ENCODE results near the gene DSCAML1.

Gene DSCAML1

DNA sequence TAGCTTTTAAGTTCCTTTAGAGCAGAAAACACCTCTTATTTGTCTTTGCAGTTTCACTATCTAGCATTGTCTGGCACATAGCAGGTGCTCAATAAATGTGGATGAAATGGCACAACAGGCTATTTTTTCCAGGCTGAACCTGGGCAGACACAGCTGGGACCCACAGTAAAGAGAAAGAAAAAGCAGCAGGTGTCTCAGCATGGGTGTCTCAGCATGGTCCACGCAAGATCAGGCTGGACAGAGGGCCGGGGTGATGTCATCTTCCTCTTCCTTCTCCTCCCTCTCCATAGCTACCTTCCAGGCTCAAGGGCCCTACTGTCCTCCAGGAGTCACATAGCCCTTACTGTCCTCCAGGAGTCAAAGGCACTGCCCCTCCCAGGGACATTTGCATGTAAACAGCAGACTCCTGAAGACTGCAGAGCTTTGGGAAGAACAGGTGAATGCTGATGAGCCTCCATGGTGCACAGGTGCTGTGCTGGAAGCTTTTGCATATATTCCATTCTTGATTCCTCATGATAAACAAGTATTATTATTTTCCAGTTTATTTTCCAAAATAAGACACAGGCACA lies 65.2 kb downstream of the DSCAML1 start:
- DNase-seq (ENCODE audit: extremely low read depth in 1 of 2, low read depth in 1 of 2) = no peak

GRCh38 chr11:117730208-117730800 lies 66.7 kb downstream of the DSCAML1 start:
- DNase-seq (ENCODE audit: extremely low read depth in 1 of 2, low read depth in 1 of 2) = no peak

GRCh38 chr11:117725048-117725734 lies 71.8 kb downstream of the DSCAML1 start:
- DNase-seq (ENCODE audit: extremely low read depth in 1 of 2, low read depth in 1 of 2) = no peak

DNA sequence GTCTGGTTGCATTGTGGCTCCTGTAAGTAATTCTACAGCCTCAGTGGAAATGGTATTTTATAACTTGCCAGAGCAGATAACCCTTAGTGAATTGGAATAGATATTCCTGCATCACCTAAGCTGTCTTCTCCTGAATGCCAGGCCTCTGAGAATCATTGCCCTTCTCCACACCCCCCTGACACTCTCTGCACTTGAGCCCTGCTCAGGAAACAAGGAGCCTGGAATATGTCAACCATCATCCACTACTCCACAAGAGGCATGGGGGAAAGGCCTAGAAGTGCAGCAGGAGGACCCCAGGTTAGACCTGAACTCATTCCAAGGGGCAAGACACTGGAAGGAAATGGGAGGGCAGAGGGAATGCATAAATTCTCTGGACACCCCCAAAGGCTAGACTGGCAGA lies 72.4 kb downstream of the DSCAML1 start:
- DNase-seq (ENCODE audit: extremely low read depth in 1 of 2, low read depth in 1 of 2) = no peak

GRCh38 chr11:117724104-117724503 lies 72.9 kb downstream of the DSCAML1 start:
- DNase-seq (ENCODE audit: extremely low read depth in 1 of 2, low read depth in 1 of 2) = no peak

- no peak for DNase-seq (ENCODE audit: extremely low read depth in 1 of 2, low read depth in 1 of 2)
These were observed 73.6 kb downstream of the DSCAML1 start for GRCh38 chr11:117723277-117724024.

GRCh38 chr11:117722082-117722481 lies 74.9 kb downstream of the DSCAML1 start:
- DNase-seq (ENCODE audit: extremely low read depth in 1 of 2, low read depth in 1 of 2) = no peak

DNA sequence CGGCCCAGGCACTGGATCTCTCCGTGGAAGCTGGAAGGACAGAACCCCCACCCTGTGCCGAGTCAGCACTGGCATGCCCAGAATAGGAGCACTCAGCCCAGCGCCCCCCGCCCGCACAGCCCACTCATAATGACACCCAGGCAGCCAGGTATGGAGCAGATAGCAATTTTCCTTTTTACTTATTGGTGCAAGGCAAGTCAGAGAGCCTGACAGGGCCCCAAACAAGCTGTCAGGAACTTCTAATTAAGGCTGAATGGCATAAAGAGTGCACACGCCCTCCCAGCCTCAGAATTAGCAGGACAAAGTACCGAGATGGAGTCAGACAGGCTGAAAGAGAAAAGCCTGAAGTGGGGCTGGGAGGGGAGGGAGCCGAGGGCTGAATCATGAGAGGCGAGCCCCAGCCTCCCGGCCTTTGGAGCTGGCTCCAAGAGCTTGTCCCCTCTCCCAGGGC lies 76.9 kb downstream of the DSCAML1 start:
- no peak for DNase-seq (ENCODE audit: extremely low read depth in 1 of 2, low read depth in 1 of 2)

DNA sequence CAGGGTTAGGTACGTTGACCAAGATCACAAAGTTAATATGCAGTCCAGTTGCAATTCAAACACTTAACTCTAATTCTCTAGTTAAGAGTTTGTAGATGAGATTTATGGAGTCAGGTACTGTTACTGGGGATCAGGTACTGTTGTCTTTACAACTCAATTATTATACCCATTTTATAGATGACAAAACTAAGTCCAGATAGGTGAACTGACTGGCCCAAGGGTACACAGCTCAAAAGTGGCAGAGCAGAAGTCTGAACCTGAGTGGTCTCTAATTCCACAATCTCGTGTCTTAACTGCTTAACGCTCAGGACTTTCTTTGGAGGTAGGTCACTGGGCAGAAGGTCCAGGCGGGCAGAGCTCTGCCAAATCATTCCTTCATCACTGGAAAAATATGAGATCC lies 77.5 kb downstream of the DSCAML1 start:
- no peak for DNase-seq (ENCODE audit: extremely low read depth in 1 of 2, low read depth in 1 of 2)

GRCh38 chr11:117717485-117718314 lies 79.3 kb downstream of the DSCAML1 start:
- DNase-seq (ENCODE audit: extremely low read depth in 1 of 2, low read depth in 1 of 2) = no peak

- DNase-seq (ENCODE audit: extremely low read depth in 1 of 2, low read depth in 1 of 2) = no peak
These were observed 80.2 kb downstream of the DSCAML1 start for GRCh38 chr11:117716521-117717440.

DNA sequence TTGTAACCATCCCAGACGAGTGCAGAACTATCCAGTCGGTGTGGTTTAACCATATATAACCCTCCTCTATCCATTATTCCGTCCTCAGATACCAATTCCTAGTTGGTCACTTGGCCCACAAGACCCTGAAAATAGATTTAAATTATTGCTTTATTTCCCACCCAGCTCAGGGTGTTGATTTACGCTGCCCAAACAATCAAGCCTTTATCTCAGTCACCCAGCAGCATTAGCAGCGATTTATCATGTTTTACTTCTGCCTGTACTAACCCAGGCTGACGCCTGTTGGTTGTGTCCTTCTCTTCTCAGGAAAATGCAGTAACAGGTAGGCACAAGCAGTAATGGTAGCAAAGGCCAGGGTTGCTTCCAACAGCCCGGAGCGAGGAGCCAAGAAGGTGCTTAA lies 81.2 kb downstream of the DSCAML1 start:
- no peak for DNase-seq (ENCODE audit: extremely low read depth in 1 of 2, low read depth in 1 of 2)

GRCh38 chr11:117713538-117713991 lies 83.5 kb downstream of the DSCAML1 start:
- no peak for DNase-seq (ENCODE audit: extremely low read depth in 1 of 2, low read depth in 1 of 2)

- DNase-seq (ENCODE audit: extremely low read depth in 1 of 2, low read depth in 1 of 2) = no peak
These were observed 84.5 kb downstream of the DSCAML1 start for GRCh38 chr11:117712530-117712929.

DNA sequence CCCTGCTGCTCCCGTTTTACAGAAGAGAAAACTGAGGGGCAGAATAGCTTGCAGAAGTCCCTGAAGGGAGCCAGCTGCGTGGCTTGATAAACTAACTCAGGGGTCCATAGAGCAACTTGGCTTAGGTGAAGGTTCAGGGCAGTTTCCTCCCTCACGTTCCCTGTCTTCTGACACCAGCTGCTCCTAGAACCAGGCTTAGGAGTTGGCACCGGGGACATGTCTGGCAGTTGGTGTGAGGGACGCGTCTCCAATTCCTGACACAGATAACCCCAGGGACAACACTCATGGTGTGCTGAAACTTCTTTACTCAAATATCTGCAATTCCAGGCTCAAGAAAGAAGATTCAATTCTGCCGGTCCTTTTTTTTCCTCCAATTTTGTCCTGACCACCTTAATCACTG lies 85.7 kb downstream of the DSCAML1 start:
- DNase-seq (ENCODE audit: extremely low read depth in 1 of 2, low read depth in 1 of 2) = no peak

- no peak for DNase-seq (ENCODE audit: extremely low read depth in 1 of 2, low read depth in 1 of 2)
These were observed 86.8 kb downstream of the DSCAML1 start for GRCh38 chr11:117710211-117710610.

GRCh38 chr11:117706322-117706814 lies 90.6 kb downstream of the DSCAML1 start:
- no peak for DNase-seq (ENCODE audit: extremely low read depth in 1 of 2, low read depth in 1 of 2)

DNA sequence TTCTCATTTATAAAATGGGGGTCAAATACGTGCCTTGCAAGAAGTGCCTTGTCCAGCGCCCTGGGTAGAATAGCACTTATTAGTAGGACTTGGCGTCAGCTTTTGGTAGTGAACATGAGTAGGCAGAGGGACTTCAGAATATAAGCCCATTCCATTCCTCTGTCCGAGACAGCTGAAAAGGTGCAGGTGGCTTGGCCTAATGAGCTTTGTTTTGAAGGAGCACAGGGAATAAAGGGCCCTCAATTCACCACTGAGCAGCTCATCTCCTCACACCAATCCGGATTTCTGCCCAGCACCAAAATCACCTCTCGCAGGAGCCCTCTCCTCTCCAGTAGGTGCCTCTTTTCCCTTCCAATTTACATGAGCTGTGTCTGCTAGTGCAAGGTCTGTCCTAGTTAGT lies 91.2 kb downstream of the DSCAML1 start:
- no peak for DNase-seq (ENCODE audit: extremely low read depth in 1 of 2, low read depth in 1 of 2)

- no peak for DNase-seq (ENCODE audit: extremely low read depth in 1 of 2, low read depth in 1 of 2)
These were observed 92.5 kb downstream of the DSCAML1 start for GRCh38 chr11:117704395-117705100.
